Globus pallidus (tissue), 1 donor: ENCODE measurements around the gene COG3.

ENCODE experiments used
- DNase-seq: peaks from one replicate; pipeline ENCODE4 v3.0.0-alpha.2; 2015; ENCODE audit warnings: low spot score

COG3 gene

DNA sequence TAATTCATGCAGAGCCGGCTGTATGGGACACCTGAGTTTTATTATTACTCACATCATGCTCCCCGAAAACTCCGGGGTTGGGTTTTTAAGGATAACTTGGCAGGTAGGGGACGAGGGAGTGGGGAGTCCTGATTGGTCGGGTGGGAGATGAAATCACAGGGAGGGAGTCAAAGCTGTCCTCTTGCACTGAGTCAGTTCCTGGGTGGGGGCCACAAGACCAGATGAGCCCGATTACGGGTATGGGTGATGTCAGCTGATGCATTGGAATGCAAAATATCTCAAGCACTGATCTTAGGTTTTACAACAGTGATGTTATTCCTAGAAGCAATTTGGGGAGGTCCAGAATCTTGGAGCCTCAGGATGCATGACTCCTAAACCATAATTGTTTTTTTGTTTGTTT lies 18.6 kb upstream of the COG3 start:
- no peak for DNase-seq

DNA sequence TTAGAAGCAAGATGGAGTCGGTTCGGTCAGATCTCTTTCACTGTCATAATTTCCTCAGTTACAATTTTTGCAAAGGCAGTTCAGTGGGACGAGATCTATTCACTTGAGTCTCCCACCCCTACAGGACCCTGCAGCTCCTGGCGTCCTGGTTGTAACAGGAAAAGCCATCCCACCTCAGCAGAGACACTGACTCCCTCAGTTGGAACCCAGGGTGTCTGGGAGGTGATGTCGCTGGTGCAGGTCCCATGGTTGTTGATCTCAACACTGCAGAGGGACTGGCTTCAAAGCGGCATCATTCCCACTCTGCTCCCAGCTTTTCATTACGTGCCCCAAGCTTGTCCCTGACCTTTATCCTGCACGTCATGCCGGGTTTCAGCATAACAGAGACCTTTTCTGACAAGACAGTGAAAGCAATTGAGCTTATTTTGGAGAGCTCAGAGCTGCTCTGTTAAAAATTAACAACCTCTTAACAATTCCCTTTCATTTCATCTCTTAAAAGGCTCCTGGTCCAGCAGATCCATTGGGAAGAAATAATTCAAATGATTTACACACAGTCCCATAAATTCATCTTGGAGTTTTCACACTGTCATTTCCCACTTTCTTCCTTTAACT lies 17.6 kb upstream of the COG3 start:
- DNase-seq, result no peak

DNA sequence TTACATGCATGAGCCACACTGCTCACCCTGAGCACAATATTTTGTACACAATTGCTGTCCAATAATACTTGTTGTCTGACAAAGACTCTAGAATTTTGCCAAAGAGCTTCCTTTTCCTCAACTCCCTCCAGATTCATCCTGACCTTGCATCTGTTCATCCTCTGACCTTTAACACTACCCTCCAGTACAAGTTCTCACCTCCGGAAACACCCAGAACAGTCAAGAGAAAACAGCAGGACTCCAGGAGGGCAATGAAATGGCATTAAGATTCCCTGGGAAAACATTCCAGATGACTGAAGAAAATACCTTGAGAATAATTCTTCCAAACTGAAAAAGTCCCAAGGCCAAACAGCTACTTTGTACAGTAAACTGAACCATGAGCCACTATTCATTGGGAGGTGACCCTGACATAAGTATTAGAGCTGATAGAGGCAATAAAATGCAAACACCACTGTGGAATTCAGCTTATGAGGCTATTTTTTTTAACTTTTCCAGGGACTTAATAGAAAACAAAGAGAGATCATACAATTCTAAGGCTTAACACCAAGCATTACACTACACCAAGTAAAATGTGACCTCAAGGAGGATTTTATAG lies 15.7 kb upstream of the COG3 start:
- DNase-seq, result no peak

GRCh38 chr13:45451282-45451681 lies 13.5 kb upstream of the COG3 start:
- DNase-seq, result no peak

DNA sequence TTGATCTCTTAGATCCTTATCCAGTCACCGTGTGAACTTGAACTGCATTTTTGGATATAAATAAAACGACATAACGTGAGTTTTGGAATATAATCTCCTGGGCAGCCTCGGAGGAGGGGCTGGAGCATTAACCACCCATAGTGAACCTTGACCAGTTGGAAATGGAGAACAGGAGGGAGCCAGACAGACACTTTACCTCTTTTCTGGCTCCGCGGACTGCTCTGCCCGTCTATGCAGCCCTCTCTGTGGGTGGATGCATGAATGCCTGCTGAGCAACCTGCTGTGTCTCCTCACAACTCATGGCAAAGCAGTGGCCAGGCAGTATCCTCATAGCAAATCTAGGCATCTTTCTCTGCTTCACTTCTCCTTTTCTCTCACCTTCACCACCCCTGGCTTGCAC lies 10.5 kb upstream of the COG3 start:
- no peak for DNase-seq

DNA sequence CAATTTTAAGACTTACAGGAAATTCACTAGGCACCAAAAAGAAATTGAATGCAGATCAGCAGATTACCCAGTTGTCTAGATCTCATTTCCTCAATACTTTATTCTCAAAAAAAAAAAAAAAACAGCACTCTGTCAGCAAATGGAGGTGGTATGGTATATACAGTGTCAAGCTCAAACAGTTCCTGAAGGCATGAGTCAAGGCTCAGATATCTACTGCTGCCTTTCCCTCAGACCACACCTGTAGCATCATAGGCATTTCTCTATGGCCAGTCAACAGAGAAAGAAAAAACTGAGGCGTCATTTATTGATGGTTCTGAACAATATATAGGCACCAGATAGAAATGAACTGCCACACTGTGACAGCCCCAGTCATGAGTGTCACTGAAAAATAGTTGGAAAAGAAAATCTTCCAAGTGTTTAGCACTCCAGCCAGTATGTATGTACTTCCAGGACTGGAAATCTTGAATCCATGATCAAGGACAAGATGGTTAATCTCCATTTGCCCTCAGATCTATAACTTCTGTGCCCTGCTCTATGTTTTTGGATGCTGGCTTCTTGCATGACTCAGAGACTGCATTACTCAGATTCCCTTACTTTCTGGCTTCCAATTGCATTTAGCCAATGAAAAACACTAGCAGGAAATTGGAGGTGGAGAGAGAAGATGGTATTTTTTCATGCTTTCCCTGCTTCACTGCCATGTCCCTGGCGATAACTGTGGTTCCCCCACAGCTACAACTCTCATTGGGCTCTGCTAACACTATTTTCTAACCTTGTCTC lies 8.4 kb upstream of the COG3 start:
- DNase-seq, result no peak

DNA sequence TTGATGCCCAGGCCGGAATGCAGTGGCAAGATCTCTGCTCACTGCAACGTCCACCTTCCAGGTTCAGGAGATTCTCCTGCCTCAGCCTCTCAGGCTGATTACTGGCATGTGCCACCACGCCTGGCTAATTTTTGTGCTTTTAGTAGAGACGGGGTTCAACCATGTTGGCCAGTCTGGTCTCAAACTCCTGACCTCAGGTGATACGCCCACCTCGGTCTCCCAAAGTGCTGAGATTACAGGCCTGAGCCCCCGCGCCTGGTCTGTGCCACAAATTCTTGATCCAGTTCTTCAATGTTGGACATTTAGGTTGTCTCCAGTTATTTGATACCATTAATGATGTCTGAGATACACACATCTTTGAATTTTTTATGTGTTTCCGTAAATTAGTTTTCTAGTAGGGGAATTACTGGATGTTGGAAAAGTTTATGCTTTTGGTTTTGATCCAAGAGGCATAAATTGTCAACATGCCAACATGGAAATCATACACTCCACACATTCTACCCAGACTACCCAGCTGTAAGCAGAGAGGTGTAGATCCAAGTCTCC lies 525 bp upstream of the COG3 start:
- DNase-seq, result no peak

DNA sequence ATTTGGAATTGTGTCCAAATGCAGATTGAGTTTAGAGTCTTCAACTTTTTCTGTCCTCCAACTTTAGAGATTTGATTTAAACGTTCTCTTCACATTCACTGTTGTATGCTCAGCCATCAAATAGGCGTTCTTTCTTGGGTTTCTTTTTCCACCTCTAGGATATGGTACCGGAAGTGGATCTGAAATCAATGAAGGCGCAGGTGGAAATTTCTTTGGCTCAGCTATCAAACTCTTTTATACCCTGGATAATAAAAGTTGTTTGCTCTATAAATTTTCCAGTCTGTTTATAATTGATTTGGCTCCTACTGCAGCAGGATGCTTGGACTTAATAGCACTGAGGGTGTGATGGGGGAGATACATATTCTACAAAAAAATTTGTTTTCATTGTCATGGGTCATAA lies 1.6 kb downstream of the COG3 start:
- DNase-seq, result no peak

- no peak for DNase-seq
Observed at GRCh38 chr13:45468635-45469034, 3.9 kb downstream of the COG3 start.

- DNase-seq, result no peak
Observed at GRCh38 chr13:45472171-45472705, 7.5 kb downstream of the COG3 start.

- DNase-seq, result no peak
Observed at GRCh38 chr13:45473627-45474026, 8.9 kb downstream of the COG3 start.

- no peak for DNase-seq
Observed at GRCh38 chr13:45474584-45475454, 10.1 kb downstream of the COG3 start.

GRCh38 chr13:45479661-45480060 lies 14.9 kb downstream of the COG3 start:
- DNase-seq, result no peak

GRCh38 chr13:45481688-45482087 lies 16.9 kb downstream of the COG3 start:
- no peak for DNase-seq

- no peak for DNase-seq
Observed at GRCh38 chr13:45482571-45483173, 17.9 kb downstream of the COG3 start.

- no peak for DNase-seq
Observed at GRCh38 chr13:45487604-45488003, 22.9 kb downstream of the COG3 start.

- no peak for DNase-seq
Observed at GRCh38 chr13:45490068-45490467, 25.3 kb downstream of the COG3 start.

DNA sequence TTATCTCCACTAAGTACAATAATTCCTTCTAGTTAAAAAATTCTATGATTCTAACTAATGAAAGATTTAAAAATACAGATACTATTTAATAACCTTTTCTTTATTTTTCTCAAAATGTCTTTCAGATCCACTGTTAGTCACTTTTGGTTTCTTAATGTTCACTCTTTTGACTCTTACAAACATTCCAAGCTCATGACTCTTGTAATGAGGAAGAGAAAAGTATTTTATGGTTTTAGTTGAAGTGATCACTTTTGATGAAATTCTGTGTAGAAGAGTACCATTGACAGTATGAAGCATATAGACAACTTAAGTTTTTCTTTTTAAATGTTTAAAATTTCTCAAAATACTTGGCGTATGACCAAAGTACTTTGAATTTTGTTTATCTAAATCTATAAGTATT lies 27.8 kb downstream of the COG3 start:
- DNase-seq, result no peak

GRCh38 chr13:45496942-45497341 lies 32.2 kb downstream of the COG3 start:
- no peak for DNase-seq

- DNase-seq, result peak; percentile 44
Observed at GRCh38 chr13:45500492-45501174, 35.9 kb downstream of the COG3 start.

- DNase-seq, result no peak
Observed at GRCh38 chr13:45501175-45501526, 36.4 kb downstream of the COG3 start.
